Measurements from ENCODE around the gene RASA3.

RASA3 gene

GRCh38 chr13:113928685-113929627 lies 203.5 kb downstream of the RASA3 start:
- DNase-seq (ENCODE audit: low read depth in 1 of 2, low spot score in 1 of 2): no peak
- no peak overlapping the region for H3K4me3 ChIP-seq (replicated peaks; ENCODE audit: insufficient read depth, low read length)
- peaks cover 5% of the 10 kb centered on the region for H3K27me3 ChIP-seq (ENCODE audit: insufficient read depth, poor library complexity, severe bottlenecking)
- TF ChIP-seq GABPA (IDR thresholded peaks at IDR 0.05; ENCODE audit: low read depth) (no peak), CTCF (IDR thresholded peaks at IDR 0.05; ENCODE audit: insufficient read depth, low read length) (no peak), POLR2AphosphoS5 (IDR thresholded peaks at IDR 0.05; ENCODE audit: low read depth) (no peak), SPI1 (IDR thresholded peaks at IDR 0.05; ENCODE audit: borderline replicate concordance, low read depth) (no peak), REST (IDR thresholded peaks at IDR 0.05; ENCODE audit: insufficient replicate concordance, low read depth) (no peak)
- H3K27ac ChIP-seq (replicated peaks): no peak overlapping the region
